CD4-positive, CD25-positive, alpha-beta regulatory T cell (primary cell): ENCODE measurements around the gene ARL4D. TPM values are rescaled to one million over a fixed set of nuclear protein-coding genes. Genes with fewer than 3 reads are reported as not detected.
A peak's percentile ranks its signal among the peaks of the same experiment; 100 is the strongest.

Experiments used
- ATAC-seq, 2 donors: fragments of 150-1000 bp; cut with Tn5 transposase; one replicate each; pipeline ENCODE4 v1.10.0; 2021; ENCODE audit warnings: low read depth in 2 of 2, moderate number of reproducible peaks in 2 of 2, moderate library complexity in 1 of 2
- DNase-seq, 3 donors: peaks; one replicate each; pipeline versions ENCODE4 v3.0.0 to v3.0.0-alpha.2; 2012 to 2022; ENCODE audit warnings: mixed read lengths in 1 of 3
- H3K27ac ChIP-seq: one replicate; pipeline ENCODE4 v1.7.0; 2013; ENCODE audit warnings: mild to moderate bottlenecking, low read length; ENCODE audit not compliant: insufficient read depth, poor library complexity, severe bottlenecking
- H3K27me3 ChIP-seq: one replicate; pipeline ENCODE4 v1.7.0; 2013; ENCODE audit warnings: low read length; ENCODE audit not compliant: control insufficient read depth, insufficient read depth
- H3K36me3 ChIP-seq: one replicate; pipeline ENCODE4 v1.7.0; 2013; ENCODE audit warnings: mild to moderate bottlenecking, low read length, moderate library complexity; ENCODE audit not compliant: control insufficient read depth, insufficient read depth
- H3K4me1 ChIP-seq: 2 replicates; pipeline ENCODE4 v1.7.0; 2013; ENCODE audit warnings: mild to moderate bottlenecking, low read length; ENCODE audit not compliant: insufficient read depth, control insufficient read depth, poor library complexity, severe bottlenecking
- H3K4me3 ChIP-seq: one replicate; pipeline ENCODE4 v1.7.0; 2013; ENCODE audit warnings: low read depth, mild to moderate bottlenecking, low read length, moderate library complexity
- H3K9me3 ChIP-seq, 2 experiments: 1 replicate in 1 of 2; 2 replicates in 1 of 2; pipeline ENCODE4 v1.7.0; 2013; ENCODE audit warnings: low read length in 2 of 2, mild to moderate bottlenecking in 1 of 2, moderate library complexity in 1 of 2; ENCODE audit not compliant: control insufficient read depth in 2 of 2
- H3K27ac Mint-ChIP-seq, 3 donors: one replicate each; pipeline ENCODE4 v1.8.0; 2020 to 2022; ENCODE audit warnings: mild to moderate bottlenecking in 3 of 3, mixed read lengths in 3 of 3, moderate library complexity in 2 of 3
- H3K27me3 Mint-ChIP-seq: one replicate; pipeline ENCODE4 v1.8.0; 2022; ENCODE audit warnings: mild to moderate bottlenecking, mixed read lengths
- H3K36me3 Mint-ChIP-seq: one replicate; pipeline ENCODE4 v1.8.0; 2020; ENCODE audit warnings: mixed read lengths
- H3K4me1 Mint-ChIP-seq, 4 donors: one replicate each; pipeline ENCODE4 v1.8.0; 2020 to 2022; ENCODE audit warnings: mixed read lengths in 4 of 4, mild to moderate bottlenecking in 1 of 4
- H3K4me3 Mint-ChIP-seq, 4 donors: one replicate each; pipeline ENCODE4 v1.8.0; 2020 to 2022; ENCODE audit warnings: mild to moderate bottlenecking in 4 of 4, mixed read lengths in 4 of 4, moderate library complexity in 3 of 4
- H3K9me3 Mint-ChIP-seq, 7 donors: one replicate each; pipeline ENCODE4 v1.8.0; 2020 to 2022; ENCODE audit warnings: mixed read lengths in 7 of 7, mild to moderate bottlenecking in 3 of 7, moderate library complexity in 2 of 7
- polyA plus RNA-seq, 4 donors: library from polyadenylated mRNA; unstranded; fragments of 300-500 nt; fragmentation: Illumina TruSeq; gene quantifications; one replicate each; pipeline ENCODE4 v1.2.3, GENCODE V29; 2021
- total RNA-seq: library from RNA; stranded (reverse); gene quantifications from one replicate; pipeline ENCODE4 v1.2.3, GENCODE V29; 2022

The ARL4D gene
- total RNA-seq: 2.5 TPM
- polyA plus RNA-seq: 1 to 10 TPM; 1.3 to 4.1 (median 1.6) TPM

DNA sequence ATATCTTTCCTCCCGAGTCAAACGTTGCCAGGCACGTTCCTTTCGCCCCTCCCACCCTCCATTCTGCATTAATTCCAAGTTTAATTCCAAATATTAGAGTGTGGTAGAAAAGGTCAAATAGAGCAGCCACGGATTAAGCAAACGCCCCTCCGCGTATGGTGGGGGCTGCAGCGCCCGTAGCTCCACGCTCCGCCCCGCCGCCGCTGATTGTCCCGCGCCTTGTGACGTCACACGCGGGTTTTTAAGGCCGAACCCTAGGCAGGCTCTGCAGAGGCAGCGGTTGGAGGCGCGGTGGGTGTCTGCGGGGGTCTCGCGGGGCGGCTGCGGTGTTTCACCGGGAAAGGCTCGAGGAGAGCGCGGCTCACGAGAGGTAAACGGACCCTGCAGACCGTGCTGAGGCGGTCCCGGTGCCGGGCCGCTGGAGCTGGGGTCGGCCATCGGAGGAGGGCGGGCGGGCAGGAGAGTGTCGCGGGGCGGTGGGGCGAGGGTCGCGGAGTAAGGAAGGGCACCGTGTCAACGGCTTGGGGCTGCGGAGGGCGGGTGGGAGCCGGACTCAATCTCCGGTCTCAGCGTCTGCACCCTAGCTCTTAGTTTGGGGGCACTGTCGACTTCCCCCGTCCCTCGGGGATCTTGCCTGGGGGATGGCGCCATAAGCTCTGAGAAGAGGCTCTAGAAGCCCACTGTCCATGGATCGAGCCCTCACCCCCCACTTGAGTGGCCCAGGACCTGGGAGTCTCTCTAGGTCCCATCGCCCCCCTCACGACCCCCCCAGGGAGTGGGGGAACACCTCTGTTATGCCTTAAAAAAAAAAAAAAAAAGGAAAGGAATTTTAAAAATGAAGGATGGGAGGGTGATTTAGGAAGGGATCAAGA is at the start of gene ARL4D:
Gene ARL4D, plus strand, starts transcription at position 270 of the 872 bp plus-strand sequence. CDS start 740 bp downstream, outside the sequence.
- Mint-ChIP-seq H3K27me3 (peaks cover 1% of the 10 kb centered on the region), H3K4me3 (peak within 1 kb of the TSS; percentile 92 to 98 (median 96)), H3K9me3 (no peaks in the 10 kb centered on the region), H3K36me3 (no peaks in the 10 kb centered on the region), H3K4me1 (peaks cover 8 to 47% (median 18%) of the 10 kb centered on the region in 4 donors), H3K27ac (peak within 1 kb of the TSS; percentile 77 to 94 (median 92))
- Histone ChIP-seq H3K4me1 (peaks cover 22% of the 10 kb centered on the region), H3K27ac (peak within 1 kb of the TSS; percentile 61), H3K27me3 (no peaks in the 10 kb centered on the region), H3K36me3 (no peaks in the 10 kb centered on the region), H3K4me3 (peak within 1 kb of the TSS; percentile 88), H3K9me3 (no peaks in the 10 kb centered on the region)
- ATAC-seq (peak; percentile 71 to 78), DNase-seq (peak; percentile 80 to 83 (median 82))

- Histone ChIP-seq H3K9me3 (peaks cover 29 to 38% of the 10 kb centered on the region in 2 experiments), H3K27ac (no peak overlapping the region), H3K4me1 (no peaks in the 10 kb centered on the region), H3K4me3 (no peak overlapping the region), H3K36me3 (no peaks in the 10 kb centered on the region), H3K27me3 (no peaks in the 10 kb centered on the region)
- H3K27ac Mint-ChIP-seq: no peak overlapping the region
- DNase-seq (no peak), ATAC-seq (no peak)
- no peak overlapping the region for H3K4me3 Mint-ChIP-seq
- H3K36me3 Mint-ChIP-seq: peaks cover 8% of the 10 kb centered on the region
- peaks cover 0 to 46% (median 20%) of the 10 kb centered on the region in 7 donors for H3K9me3 Mint-ChIP-seq
- H3K4me1 Mint-ChIP-seq: peaks cover 0 to 14% (median 4%) of the 10 kb centered on the region in 4 donors
- no peaks in the 10 kb centered on the region for H3K27me3 Mint-ChIP-seq
These were observed 49.7 kb upstream of the ARL4D start for GRCh38 chr17:43349142-43349541.

DNA sequence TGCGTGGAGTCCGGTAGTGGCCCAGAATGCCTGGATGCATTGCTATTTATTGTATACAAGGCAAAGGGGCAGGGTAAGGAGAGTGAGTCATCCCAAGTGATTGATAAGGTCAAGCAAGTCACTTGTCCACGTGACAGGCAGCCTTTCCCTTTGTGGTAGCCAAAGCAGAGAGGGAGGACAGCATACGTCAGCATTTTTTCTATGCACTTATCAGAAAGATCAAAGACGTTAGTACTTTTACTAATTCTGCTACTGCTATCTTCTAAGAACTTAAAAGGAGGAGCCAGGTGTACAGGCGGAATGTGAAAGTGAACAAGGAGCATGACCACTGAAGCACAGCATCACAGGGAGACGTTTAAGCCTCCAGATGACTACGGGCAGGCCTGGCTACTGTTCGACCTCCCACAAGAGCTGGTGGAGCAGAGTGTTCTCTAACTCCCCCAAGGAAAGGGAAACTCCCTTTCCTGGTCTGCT is 47.9 kb upstream of the ARL4D start:
- Histone ChIP-seq H3K36me3 (no peaks in the 10 kb centered on the region), H3K4me1 (no peaks in the 10 kb centered on the region), H3K27me3 (no peaks in the 10 kb centered on the region), H3K4me3 (no peak overlapping the region), H3K9me3 (peaks cover 27 to 38% of the 10 kb centered on the region in 2 experiments), H3K27ac (no peak overlapping the region)
- no peaks in the 10 kb centered on the region for H3K27me3 Mint-ChIP-seq
- peaks cover 8% of the 10 kb centered on the region for H3K36me3 Mint-ChIP-seq
- peak in 1 of 3 donors; percentile 60 for DNase-seq
- no peak for ATAC-seq
- H3K4me1 Mint-ChIP-seq: peaks cover 0 to 14% (median 4%) of the 10 kb centered on the region in 4 donors
- H3K4me3 Mint-ChIP-seq: no peak overlapping the region
- H3K9me3 Mint-ChIP-seq: peaks cover 0 to 39% (median 20%) of the 10 kb centered on the region in 7 donors
- no peak overlapping the region for H3K27ac Mint-ChIP-seq

DNA sequence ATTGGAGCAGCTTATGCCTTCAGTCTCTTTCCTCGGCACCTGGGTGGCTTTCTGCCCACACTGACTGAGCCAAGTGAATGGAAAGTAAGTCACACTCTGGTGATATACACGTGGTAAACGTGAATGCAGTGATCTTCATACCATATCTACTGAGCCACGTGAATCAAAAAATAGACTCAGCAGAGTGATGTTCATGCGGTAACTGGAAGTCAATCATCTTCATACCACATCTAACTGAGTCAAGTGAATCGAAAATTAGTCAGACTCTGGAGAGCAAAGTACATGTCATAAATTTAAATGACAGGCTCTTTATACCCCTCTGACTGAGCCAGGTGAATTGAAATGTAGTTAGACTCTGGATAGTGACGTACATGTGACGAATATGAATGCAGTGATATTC is 47.1 kb upstream of the ARL4D start:
- H3K36me3 Mint-ChIP-seq: peaks cover 8% of the 10 kb centered on the region
- H3K27ac ChIP-seq: no peak overlapping the region
- H3K27me3 Mint-ChIP-seq: no peaks in the 10 kb centered on the region
- no peaks in the 10 kb centered on the region for H3K27me3 ChIP-seq
- peaks cover 0 to 39% (median 20%) of the 10 kb centered on the region in 7 donors for H3K9me3 Mint-ChIP-seq
- no peak overlapping the region for H3K4me3 Mint-ChIP-seq
- no peak overlapping the region for H3K4me3 ChIP-seq
- H3K36me3 ChIP-seq: no peaks in the 10 kb centered on the region
- H3K27ac Mint-ChIP-seq: peak overlapping the region in 1 of 3 donors; percentile 5
- peaks cover 27 to 38% of the 10 kb centered on the region in 2 experiments for H3K9me3 ChIP-seq
- H3K4me1 ChIP-seq: no peaks in the 10 kb centered on the region
- peaks cover 0 to 14% (median 4%) of the 10 kb centered on the region in 4 donors for H3K4me1 Mint-ChIP-seq
- DNase-seq (no peak), ATAC-seq (peak in 1 of 2 donors; percentile 50)

GRCh38 chr17:43352579-43353331 is 46.0 kb upstream of the ARL4D start:
- peaks cover 5% of the 10 kb centered on the region for H3K36me3 Mint-ChIP-seq
- H3K27ac Mint-ChIP-seq: no peak overlapping the region
- DNase-seq (no peak), ATAC-seq (no peak)
- no peaks in the 10 kb centered on the region for H3K27me3 Mint-ChIP-seq
- H3K9me3 Mint-ChIP-seq: peaks cover 0 to 29% (median 16%) of the 10 kb centered on the region in 7 donors
- Histone ChIP-seq H3K9me3 (peaks cover 18 to 27% of the 10 kb centered on the region in 2 experiments), H3K36me3 (no peaks in the 10 kb centered on the region), H3K4me3 (no peak overlapping the region), H3K27ac (no peak overlapping the region), H3K27me3 (no peaks in the 10 kb centered on the region), H3K4me1 (no peaks in the 10 kb centered on the region)
- H3K4me3 Mint-ChIP-seq: no peak overlapping the region
- peaks cover 0 to 14% (median 4%) of the 10 kb centered on the region in 4 donors for H3K4me1 Mint-ChIP-seq

GRCh38 chr17:43353393-43353792 is 45.4 kb upstream of the ARL4D start:
- DNase-seq (no peak), ATAC-seq (no peak)
- Mint-ChIP-seq H3K4me1 (peaks cover 0 to 20% (median 6%) of the 10 kb centered on the region in 4 donors), H3K9me3 (peaks cover 0 to 22% (median 10%) of the 10 kb centered on the region in 7 donors), H3K27me3 (no peaks in the 10 kb centered on the region), H3K36me3 (peaks cover 5% of the 10 kb centered on the region), H3K27ac (no peak overlapping the region), H3K4me3 (no peak overlapping the region)
- Histone ChIP-seq H3K4me1 (no peaks in the 10 kb centered on the region), H3K36me3 (no peaks in the 10 kb centered on the region), H3K4me3 (no peak overlapping the region), H3K27ac (no peak overlapping the region), H3K27me3 (no peaks in the 10 kb centered on the region), H3K9me3 (peaks cover 12 to 21% of the 10 kb centered on the region in 2 experiments)

GRCh38 chr17:43354371-43354770 is 44.4 kb upstream of the ARL4D start:
- no peak overlapping the region for H3K4me3 Mint-ChIP-seq
- Histone ChIP-seq H3K36me3 (no peaks in the 10 kb centered on the region), H3K27me3 (no peaks in the 10 kb centered on the region), H3K9me3 (peaks cover 6 to 11% of the 10 kb centered on the region in 2 experiments), H3K4me3 (no peak overlapping the region), H3K4me1 (peaks cover 4% of the 10 kb centered on the region), H3K27ac (no peak overlapping the region)
- no peaks in the 10 kb centered on the region for H3K27me3 Mint-ChIP-seq
- DNase-seq (no peak), ATAC-seq (no peak)
- peaks cover 0 to 15% (median 9%) of the 10 kb centered on the region in 7 donors for H3K9me3 Mint-ChIP-seq
- no peak overlapping the region for H3K27ac Mint-ChIP-seq
- peaks cover 5% of the 10 kb centered on the region for H3K36me3 Mint-ChIP-seq
- H3K4me1 Mint-ChIP-seq: peaks cover 2 to 20% (median 9%) of the 10 kb centered on the region in 4 donors
